BLaER1 treated with 17β-estradiol and CSF1 and Interleukin-3, amounts not matched to agents 10 nM and 100 nM (cell line): ENCODE results near the gene CADPS2.

ENCODE experiments used
- H3K27ac ChIP-seq, 11 experiments: shearing (Covaris generic); formaldehyde crosslinking; 2 replicates each; pipeline ENCODE4 v1.8.1; 2022
- H3K27me3 ChIP-seq, 11 experiments: shearing (Covaris generic); formaldehyde crosslinking; 2 replicates each; pipeline ENCODE4 v1.8.1; 2022
- H3K36me3 ChIP-seq, 11 experiments: shearing (Covaris generic); formaldehyde crosslinking; 2 replicates each; pipeline ENCODE4 v1.8.1; 2022
- H3K4me1 ChIP-seq, 10 experiments: shearing (Covaris generic); formaldehyde crosslinking; 2 replicates each; pipeline ENCODE4 v1.8.1; 2022
- H3K4me2 ChIP-seq, 11 experiments: shearing (Covaris generic); formaldehyde crosslinking; 2 replicates each; pipeline ENCODE4 v1.8.1; 2022
- H3K4me3 ChIP-seq, 10 experiments: shearing (Covaris generic); formaldehyde crosslinking; 2 replicates each; pipeline ENCODE4 v1.8.1; 2022
- H3K9ac ChIP-seq, 11 experiments: shearing (Covaris generic); formaldehyde crosslinking; 2 replicates each; pipeline ENCODE4 v1.8.1; 2022
- H3K9me3 ChIP-seq, 11 experiments: shearing (Covaris generic); formaldehyde crosslinking; replicated peaks in 1 of 11; 2 replicates each; pipeline ENCODE4 v1.8.1; 2022
- H4K20me1 ChIP-seq, 11 experiments: shearing (Covaris generic); formaldehyde crosslinking; 2 replicates each; pipeline ENCODE4 v1.8.1; 2022
- Cebpa-rat ChIP-seq, 11 experiments: shearing (Covaris generic); IDR thresholded peaks; 2 replicates each; pipeline ENCODE4 v1.8.1; 2022

CADPS2 gene

GRCh38 chr7:122528879-122529481 is 357.3 kb downstream of the CADPS2 start:
- Histone ChIP-seq H3K9ac (no peak overlapping the region), H3K4me1 (no peaks in the 10 kb centered on the region), H3K27ac (no peak overlapping the region), H3K4me3 (no peak overlapping the region), H3K36me3 (no peaks in the 10 kb centered on the region), H4K20me1 (no peaks in the 10 kb centered on the region), H3K4me2 (no peak overlapping the region), H3K9me3 (no peaks in the 10 kb centered on the region), H3K27me3 (no peaks in the 10 kb centered on the region)
- TF ChIP-seq Cebpa-rat (IDR thresholded peaks at IDR 0.05), result no peak

- Histone ChIP-seq H3K36me3 (no peaks in the 10 kb centered on the region), H3K9ac (no peak overlapping the region), H3K27me3 (no peaks in the 10 kb centered on the region), H3K4me3 (no peak overlapping the region), H3K4me1 (no peaks in the 10 kb centered on the region), H3K9me3 (no peaks in the 10 kb centered on the region), H4K20me1 (no peaks in the 10 kb centered on the region), H3K4me2 (no peak overlapping the region), H3K27ac (no peak overlapping the region)
- TF ChIP-seq Cebpa-rat (IDR thresholded peaks at IDR 0.05), result no peak
Observed at GRCh38 chr7:122525355-122525754, 360.9 kb downstream of the CADPS2 start.

- no peaks in the 10 kb centered on the region for H4K20me1 ChIP-seq
- no peak overlapping the region for H3K27ac ChIP-seq
- no peak overlapping the region for H3K4me3 ChIP-seq
- H3K36me3 ChIP-seq, result no peaks in the 10 kb centered on the region
- H3K9me3 ChIP-seq, result no peaks in the 10 kb centered on the region
- no peaks in the 10 kb centered on the region for H3K4me1 ChIP-seq
- no peak for TF ChIP-seq Cebpa-rat (IDR thresholded peaks at IDR 0.05)
- no peak overlapping the region for H3K9ac ChIP-seq
- H3K27me3 ChIP-seq, result no peaks in the 10 kb centered on the region
- no peak overlapping the region for H3K4me2 ChIP-seq
Observed at GRCh38 chr7:122521767-122522166, 364.5 kb downstream of the CADPS2 start.

GRCh38 chr7:122520971-122521555 is 365.2 kb downstream of the CADPS2 start:
- H3K4me2 ChIP-seq, result no peak overlapping the region

GRCh38 chr7:122518488-122518887 is 367.8 kb downstream of the CADPS2 start:
- no peaks in the 10 kb centered on the region for H3K27me3 ChIP-seq
- H3K4me1 ChIP-seq, result no peaks in the 10 kb centered on the region
- H4K20me1 ChIP-seq, result no peaks in the 10 kb centered on the region
- no peaks in the 10 kb centered on the region for H3K36me3 ChIP-seq
- no peak overlapping the region for H3K9ac ChIP-seq
- TF ChIP-seq Cebpa-rat (IDR thresholded peaks at IDR 0.05), result no peak
- H3K27ac ChIP-seq, result no peak overlapping the region
- no peaks in the 10 kb centered on the region for H3K9me3 ChIP-seq
- no peak overlapping the region for H3K4me2 ChIP-seq
- no peak overlapping the region for H3K4me3 ChIP-seq

More at GRCh38 chr7:122520971-122521555, 365.2 kb downstream of the CADPS2 start:
- H3K9ac ChIP-seq, result no peak overlapping the region
- H3K9me3 ChIP-seq, result no peaks in the 10 kb centered on the region
- H3K27me3 ChIP-seq, result no peaks in the 10 kb centered on the region
- TF ChIP-seq Cebpa-rat (IDR thresholded peaks at IDR 0.05), result no peak
- H3K36me3 ChIP-seq, result no peaks in the 10 kb centered on the region
- no peak overlapping the region for H3K4me3 ChIP-seq
- H3K27ac ChIP-seq, result no peak overlapping the region
- no peaks in the 10 kb centered on the region for H4K20me1 ChIP-seq
- H3K4me1 ChIP-seq, result no peaks in the 10 kb centered on the region

- H3K9me3 ChIP-seq, result no peaks in the 10 kb centered on the region
- no peaks in the 10 kb centered on the region for H3K4me1 ChIP-seq
- H3K9ac ChIP-seq, result no peak overlapping the region
- H3K36me3 ChIP-seq, result no peaks in the 10 kb centered on the region
- no peak for TF ChIP-seq Cebpa-rat (IDR thresholded peaks at IDR 0.05)
- no peaks in the 10 kb centered on the region for H4K20me1 ChIP-seq
- H3K27me3 ChIP-seq, result no peaks in the 10 kb centered on the region
- H3K4me3 ChIP-seq, result no peak overlapping the region
- no peak overlapping the region for H3K27ac ChIP-seq
- H3K4me2 ChIP-seq, result no peak overlapping the region
Observed at GRCh38 chr7:122517576-122517975, 368.7 kb downstream of the CADPS2 start.

GRCh38 chr7:122515404-122515803 is 370.9 kb downstream of the CADPS2 start:
- Histone ChIP-seq H3K4me2 (no peak overlapping the region), H4K20me1 (no peaks in the 10 kb centered on the region)

GRCh38 chr7:122511268-122511667 is 375.0 kb downstream of the CADPS2 start:
- Histone ChIP-seq H3K9me3 (no peaks in the 10 kb centered on the region), H3K27me3 (no peaks in the 10 kb centered on the region), H3K4me1 (no peaks in the 10 kb centered on the region), H3K4me2 (no peak overlapping the region), H3K36me3 (no peaks in the 10 kb centered on the region), H3K27ac (no peak overlapping the region), H4K20me1 (no peaks in the 10 kb centered on the region), H3K9ac (no peak overlapping the region), H3K4me3 (no peak overlapping the region)
- no peak for TF ChIP-seq Cebpa-rat (IDR thresholded peaks at IDR 0.05)

More at GRCh38 chr7:122515404-122515803, 370.9 kb downstream of the CADPS2 start:
- no peaks in the 10 kb centered on the region for H3K9me3 ChIP-seq
- no peak overlapping the region for H3K27ac ChIP-seq
- no peak overlapping the region for H3K9ac ChIP-seq
- no peaks in the 10 kb centered on the region for H3K36me3 ChIP-seq
- H3K4me1 ChIP-seq, result no peaks in the 10 kb centered on the region
- H3K4me3 ChIP-seq, result no peak overlapping the region
- no peaks in the 10 kb centered on the region for H3K27me3 ChIP-seq
- TF ChIP-seq Cebpa-rat (IDR thresholded peaks at IDR 0.05), result no peak

- no peaks in the 10 kb centered on the region for H3K27me3 ChIP-seq
- no peaks in the 10 kb centered on the region for H3K9me3 ChIP-seq
Observed at GRCh38 chr7:122507591-122507990, 378.7 kb downstream of the CADPS2 start.

GRCh38 chr7:122492007-122492406 is 394.3 kb downstream of the CADPS2 start:
- no peaks in the 10 kb centered on the region for H3K27me3 ChIP-seq

More at GRCh38 chr7:122507591-122507990, 378.7 kb downstream of the CADPS2 start:
- Histone ChIP-seq H3K36me3 (no peaks in the 10 kb centered on the region), H3K4me2 (no peak overlapping the region), H3K9ac (no peak overlapping the region), H3K4me3 (no peak overlapping the region), H4K20me1 (no peaks in the 10 kb centered on the region), H3K4me1 (no peaks in the 10 kb centered on the region), H3K27ac (no peak overlapping the region)
- no peak for TF ChIP-seq Cebpa-rat (IDR thresholded peaks at IDR 0.05)

More at GRCh38 chr7:122492007-122492406, 394.3 kb downstream of the CADPS2 start:
- Histone ChIP-seq H3K9me3 (no peaks in the 10 kb centered on the region), H3K27ac (no peak overlapping the region), H4K20me1 (no peaks in the 10 kb centered on the region; a peak in 1 of 22 replicates), H3K4me2 (no peak overlapping the region), H3K4me3 (no peak overlapping the region), H3K9ac (no peak overlapping the region), H3K36me3 (no peaks in the 10 kb centered on the region), H3K4me1 (no peaks in the 10 kb centered on the region)
- no peak for TF ChIP-seq Cebpa-rat (IDR thresholded peaks at IDR 0.05)
